SU-DHL-6 (cell line): ENCODE measurements around the gene WASHC4.
"Not testable (repeated sequence)": the region's sequence is repeated elsewhere in the genome, so short reads cannot be mapped to it uniquely, and the experiment has no call there.

ENCODE experiments used
- CTCF ChIP-seq: fragments of 200-600 bp; sonication (generic); IDR thresholded peaks from one replicate; pipeline ENCODE4 v1.5.1; 2017; ENCODE audit warnings: antibody characterized with exemption, mild to moderate bottlenecking, low read length, moderate library complexity; ENCODE audit not compliant: insufficient read depth, poor library complexity, severe bottlenecking
- EZH2phosphoT487 ChIP-seq: fragments of 200-600 bp; sonication (generic), shearing (Covaris generic); conservative IDR thresholded peaks from 2 replicates; pipeline ENCODE4 v1.6.1; 2018; ENCODE audit warnings: mild to moderate bottlenecking, antibody characterized with exemption, low read length, moderate library complexity, mixed read lengths

- TF ChIP-seq CTCF, EZH2phosphoT487: not testable (repeated sequence)
Measured at GRCh38 chr12:105183406-105183805, 75.9 kb downstream of the WASHC4 start.
